Esophagus squamous epithelium (tissue), 4 donors: ENCODE measurements around the gene NSG1.

ENCODE experiments used
- POLR2A ChIP-seq, 4 donors: fragments of 450-650 bp; IDR thresholded peaks; one replicate each; pipeline ENCODE4 v1.6.1; 2017; ENCODE audit warnings: antibody characterized with exemption in 4 of 4, mild to moderate bottlenecking in 4 of 4, moderate library complexity in 3 of 4
- TF ChIP-seq, protein P1 (sequence below), 6 experiments: fragments of 450-650 bp in 4 of 6; fragments of 200-600 bp in 2 of 6; sonication (generic) in 2 of 6; IDR thresholded peaks; one replicate each; pipeline ENCODE4 v1.5.1; 2016 to 2019; ENCODE audit warnings: antibody characterized with exemption in 6 of 6, mild to moderate bottlenecking in 4 of 6, moderate library complexity in 4 of 6

DNA sequence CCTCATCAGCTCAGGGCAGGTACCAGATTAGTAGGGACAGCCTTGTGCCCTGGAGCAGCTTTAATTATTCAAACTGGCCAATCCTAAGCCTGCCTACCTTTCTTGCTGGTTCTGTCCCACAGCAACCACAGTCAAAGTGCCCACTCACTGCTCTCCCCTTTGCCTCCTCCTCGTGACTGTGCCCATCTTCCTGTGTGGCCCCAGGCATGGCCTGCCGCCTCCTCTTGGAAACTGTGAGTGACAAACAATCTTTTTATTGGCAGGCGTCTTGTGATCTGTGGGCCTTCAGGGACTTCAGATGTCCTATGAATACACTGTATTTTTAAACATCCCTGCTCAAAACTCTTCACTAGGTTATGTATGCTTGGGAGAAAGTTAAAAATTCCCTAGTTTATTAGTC lies 22.8 kb upstream of the NSG1 start:
- TF ChIP-seq, protein P1, sequence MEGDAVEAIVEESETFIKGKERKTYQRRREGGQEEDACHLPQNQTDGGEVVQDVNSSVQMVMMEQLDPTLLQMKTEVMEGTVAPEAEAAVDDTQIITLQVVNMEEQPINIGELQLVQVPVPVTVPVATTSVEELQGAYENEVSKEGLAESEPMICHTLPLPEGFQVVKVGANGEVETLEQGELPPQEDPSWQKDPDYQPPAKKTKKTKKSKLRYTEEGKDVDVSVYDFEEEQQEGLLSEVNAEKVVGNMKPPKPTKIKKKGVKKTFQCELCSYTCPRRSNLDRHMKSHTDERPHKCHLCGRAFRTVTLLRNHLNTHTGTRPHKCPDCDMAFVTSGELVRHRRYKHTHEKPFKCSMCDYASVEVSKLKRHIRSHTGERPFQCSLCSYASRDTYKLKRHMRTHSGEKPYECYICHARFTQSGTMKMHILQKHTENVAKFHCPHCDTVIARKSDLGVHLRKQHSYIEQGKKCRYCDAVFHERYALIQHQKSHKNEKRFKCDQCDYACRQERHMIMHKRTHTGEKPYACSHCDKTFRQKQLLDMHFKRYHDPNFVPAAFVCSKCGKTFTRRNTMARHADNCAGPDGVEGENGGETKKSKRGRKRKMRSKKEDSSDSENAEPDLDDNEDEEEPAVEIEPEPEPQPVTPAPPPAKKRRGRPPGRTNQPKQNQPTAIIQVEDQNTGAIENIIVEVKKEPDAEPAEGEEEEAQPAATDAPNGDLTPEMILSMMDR (IDR thresholded peaks at IDR 0.05) = no peak
- TF ChIP-seq POLR2A (IDR thresholded peaks at IDR 0.05) = no peak
